GM12801 (cell line): ENCODE measurements around the gene PTPRM.

Experiments
- CTCF ChIP-seq: IDR thresholded peaks from one replicate; pipeline ENCODE4 v1.5.1; 2011; ENCODE audit warnings: control low read depth; ENCODE audit not compliant: insufficient read length; ENCODE audit errors: extremely low read depth

The PTPRM gene

DNA sequence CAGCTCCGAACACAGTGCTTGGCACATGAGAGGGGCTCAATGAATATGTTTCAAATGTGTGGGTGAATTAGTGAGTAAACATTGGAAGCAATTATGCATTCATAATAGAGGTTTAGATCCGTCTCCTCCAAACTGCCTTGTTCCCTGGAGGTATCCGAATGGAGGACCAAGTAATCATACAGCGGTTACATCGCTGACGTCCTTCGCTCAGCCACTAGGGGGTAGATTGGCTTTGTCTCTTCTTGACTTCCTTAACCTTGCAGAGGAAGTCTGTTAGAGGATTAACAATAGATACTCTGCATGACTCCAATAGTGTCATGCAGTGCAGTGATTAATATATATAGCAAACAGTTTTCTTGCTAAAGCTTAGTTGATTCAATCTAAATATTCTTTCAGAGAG, 517.0 kb downstream of the PTPRM start:
- no peak for TF ChIP-seq CTCF

GRCh38 chr18:8088626-8089025, 521.5 kb downstream of the PTPRM start:
- no peak for TF ChIP-seq CTCF

GRCh38 chr18:8091035-8091434, 523.9 kb downstream of the PTPRM start:
- TF ChIP-seq CTCF, result no peak

GRCh38 chr18:8095947-8096570, 528.9 kb downstream of the PTPRM start:
- no peak for TF ChIP-seq CTCF

DNA sequence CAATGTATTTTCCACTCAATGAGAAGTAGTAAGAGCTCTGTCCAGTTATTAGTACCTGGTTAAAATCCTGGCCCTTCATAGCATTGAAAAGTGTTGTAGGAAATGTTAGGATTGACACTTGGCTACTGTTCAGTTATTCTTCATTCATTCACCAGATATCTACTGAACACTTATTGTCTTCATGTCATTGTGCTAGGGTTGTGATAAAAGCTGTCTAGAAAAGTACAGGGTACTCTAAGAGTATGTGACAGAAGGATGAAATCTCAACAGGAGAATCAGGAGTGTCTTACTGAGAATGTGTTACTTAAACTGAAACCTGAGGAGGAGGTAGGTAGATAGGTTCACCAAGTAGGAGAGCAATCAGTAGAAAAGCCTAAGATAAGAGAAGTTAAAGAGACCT, 530.3 kb downstream of the PTPRM start:
- no peak for TF ChIP-seq CTCF

DNA sequence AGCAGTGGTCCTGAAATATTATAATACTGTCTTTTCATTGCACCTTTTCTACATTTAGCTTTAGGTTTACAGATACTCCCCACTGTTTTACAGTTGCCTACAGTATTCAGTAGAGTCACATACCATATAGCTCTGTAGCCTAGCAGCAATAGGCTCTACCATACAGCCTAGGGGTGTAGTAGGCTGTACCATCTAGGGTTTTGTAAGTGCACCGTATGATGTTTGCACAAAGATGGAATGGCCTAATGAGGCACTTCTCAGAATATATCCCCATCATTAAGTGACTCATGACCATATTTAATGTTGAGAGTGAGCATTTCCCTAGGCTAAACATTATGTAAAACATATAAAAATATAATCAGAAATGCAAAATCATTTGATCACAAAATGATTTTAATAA, 530.8 kb downstream of the PTPRM start:
- no peak for TF ChIP-seq CTCF

GRCh38 chr18:8106603-8107002, 539.5 kb downstream of the PTPRM start:
- no peak for TF ChIP-seq CTCF

DNA sequence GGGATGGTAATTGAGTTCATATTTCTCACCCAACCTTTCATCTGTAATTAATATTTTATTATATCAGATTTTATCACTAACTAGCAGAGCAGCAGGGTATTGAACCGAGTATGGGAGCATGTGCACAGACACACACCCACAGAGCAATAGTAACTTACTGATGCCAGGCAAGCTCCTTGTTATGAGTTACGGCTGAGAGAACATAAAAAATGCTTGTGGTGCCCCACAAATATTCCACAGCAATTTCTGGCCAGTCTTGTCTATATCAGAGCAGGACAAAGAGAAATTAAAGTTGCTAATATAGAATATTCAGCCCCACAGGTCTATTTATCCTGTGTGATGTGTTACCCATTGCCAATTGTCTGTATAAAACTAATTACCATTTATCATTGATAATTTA, 540.3 kb downstream of the PTPRM start:
- TF ChIP-seq CTCF, result no peak
